ENCODE data around the gene SERPINA3.
A peak's percentile ranks its signal among the peaks of the same experiment; 100 is the strongest.

Gene SERPINA3

GRCh38 chr14:94649543-94650443, 37.6 kb downstream of the SERPINA3 start:
- Mint-ChIP-seq H3K4me3 (no peak overlapping the region), H3K9me3 (no peaks in the 10 kb centered on the region), H3K4me1 (no peaks in the 10 kb centered on the region), H3K27me3 (no peaks in the 10 kb centered on the region), H3K27ac (no peak overlapping the region)
- DNase-seq: no peak
- no peak for ATAC-seq

- ATAC-seq: no peak
- Mint-ChIP-seq H3K4me1 (no peaks in the 10 kb centered on the region), H3K27ac (no peak overlapping the region), H3K27me3 (no peaks in the 10 kb centered on the region), H3K9me3 (no peaks in the 10 kb centered on the region), H3K4me3 (no peak overlapping the region)
- DNase-seq: no peak
Measured at GRCh38 chr14:94650444-94650775, 38.2 kb downstream of the SERPINA3 start.

- Mint-ChIP-seq H3K9me3 (no peaks in the 10 kb centered on the region), H3K4me3 (no peak overlapping the region), H3K4me1 (no peaks in the 10 kb centered on the region), H3K27me3 (no peaks in the 10 kb centered on the region), H3K27ac (no peak overlapping the region)
- no peak for DNase-seq
- no peak for ATAC-seq
Measured at GRCh38 chr14:94650806-94651805, 38.9 kb downstream of the SERPINA3 start.

- Mint-ChIP-seq H3K4me1 (no peaks in the 10 kb centered on the region), H3K4me3 (no peak overlapping the region), H3K27me3 (no peaks in the 10 kb centered on the region), H3K27ac (no peak overlapping the region), H3K9me3 (no peaks in the 10 kb centered on the region)
- no peak for ATAC-seq
- no peak for DNase-seq
Measured at GRCh38 chr14:94653321-94653720, 41.1 kb downstream of the SERPINA3 start.

- Mint-ChIP-seq H3K4me3 (no peak overlapping the region), H3K9me3 (no peaks in the 10 kb centered on the region), H3K27ac (peak overlapping the region in 1 of 2 donors; percentile 22), H3K4me1 (no peaks in the 10 kb centered on the region), H3K27me3 (no peaks in the 10 kb centered on the region)
- no peak for DNase-seq
- no peak for ATAC-seq
Measured at GRCh38 chr14:94654071-94654861, 42.1 kb downstream of the SERPINA3 start.

GRCh38 chr14:94655169-94655710, 43.0 kb downstream of the SERPINA3 start:
- Mint-ChIP-seq H3K4me1 (no peaks in the 10 kb centered on the region), H3K9me3 (no peaks in the 10 kb centered on the region), H3K27me3 (peaks cover 8% of the 10 kb centered on the region), H3K27ac (no peak overlapping the region), H3K4me3 (no peak overlapping the region)
- no peak for DNase-seq
- no peak for ATAC-seq

- H3K27me3 Mint-ChIP-seq: peaks cover 16% of the 10 kb centered on the region
Measured at GRCh38 chr14:94656043-94656442, 43.9 kb downstream of the SERPINA3 start.

GRCh38 chr14:94659256-94659655, 47.1 kb downstream of the SERPINA3 start:
- no peaks in the 10 kb centered on the region for H3K9me3 Mint-ChIP-seq
- ATAC-seq (no peak), DNase-seq (no peak)
- peaks cover 26% of the 10 kb centered on the region for H3K27me3 Mint-ChIP-seq
- no peaks in the 10 kb centered on the region for H3K4me1 Mint-ChIP-seq
- H3K27ac Mint-ChIP-seq: no peak overlapping the region
- no peak overlapping the region for H3K4me3 Mint-ChIP-seq

More at GRCh38 chr14:94656043-94656442, 43.9 kb downstream of the SERPINA3 start:
- Mint-ChIP-seq H3K27ac (no peak overlapping the region), H3K9me3 (no peaks in the 10 kb centered on the region), H3K4me3 (no peak overlapping the region), H3K4me1 (no peaks in the 10 kb centered on the region)
- DNase-seq (no peak), ATAC-seq (no peak)

GRCh38 chr14:94659901-94660300, 47.7 kb downstream of the SERPINA3 start:
- no peak for ATAC-seq
- H3K4me3 Mint-ChIP-seq: no peak overlapping the region
- DNase-seq: no peak
- peaks cover 26% of the 10 kb centered on the region for H3K27me3 Mint-ChIP-seq
- H3K4me1 Mint-ChIP-seq: no peaks in the 10 kb centered on the region
- no peak overlapping the region for H3K27ac Mint-ChIP-seq
- no peaks in the 10 kb centered on the region for H3K9me3 Mint-ChIP-seq

- Mint-ChIP-seq H3K4me1 (no peaks in the 10 kb centered on the region), H3K27ac (no peak overlapping the region), H3K27me3 (peaks cover 26% of the 10 kb centered on the region), H3K9me3 (no peaks in the 10 kb centered on the region), H3K4me3 (no peak overlapping the region)
- DNase-seq (no peak), ATAC-seq (no peak)
Measured at GRCh38 chr14:94660306-94660946, 48.2 kb downstream of the SERPINA3 start.

GRCh38 chr14:94663538-94663937, 51.3 kb downstream of the SERPINA3 start:
- no peaks in the 10 kb centered on the region for H3K4me1 Mint-ChIP-seq
- H3K27me3 Mint-ChIP-seq: peaks cover 26% of the 10 kb centered on the region
- no peak for DNase-seq
- H3K4me3 Mint-ChIP-seq: no peak overlapping the region
- ATAC-seq: no peak
- H3K27ac Mint-ChIP-seq: no peak overlapping the region
- H3K9me3 Mint-ChIP-seq: no peaks in the 10 kb centered on the region

GRCh38 chr14:94663965-94664704, 51.9 kb downstream of the SERPINA3 start:
- no peak overlapping the region for H3K27ac Mint-ChIP-seq
- no peak for DNase-seq
- no peaks in the 10 kb centered on the region for H3K9me3 Mint-ChIP-seq
- peaks cover 26% of the 10 kb centered on the region for H3K27me3 Mint-ChIP-seq
- no peaks in the 10 kb centered on the region for H3K4me1 Mint-ChIP-seq
- no peak for ATAC-seq
- no peak overlapping the region for H3K4me3 Mint-ChIP-seq

- no peak for ATAC-seq
- DNase-seq: no peak
- peaks cover 19% of the 10 kb centered on the region for H3K27me3 Mint-ChIP-seq
- no peak overlapping the region for H3K4me3 Mint-ChIP-seq
- H3K27ac Mint-ChIP-seq: no peak overlapping the region
- no peaks in the 10 kb centered on the region for H3K9me3 Mint-ChIP-seq
- H3K4me1 Mint-ChIP-seq: no peaks in the 10 kb centered on the region
Measured at GRCh38 chr14:94665121-94665520, 52.9 kb downstream of the SERPINA3 start.

GRCh38 chr14:94665544-94665943, 53.4 kb downstream of the SERPINA3 start:
- Mint-ChIP-seq H3K27ac (no peak overlapping the region), H3K9me3 (no peaks in the 10 kb centered on the region), H3K4me1 (no peaks in the 10 kb centered on the region), H3K27me3 (peaks cover 15% of the 10 kb centered on the region), H3K4me3 (no peak overlapping the region)
- DNase-seq (no peak), ATAC-seq (no peak)
